GM21515 (cell line): Measurements from ENCODE around the gene FKBP2.

Source experiments
- ATAC-seq: cut with Tn5 transposase; IDR thresholded peaks from one replicate; pipeline ENCODE4 v1.9.1; 2021; ENCODE audit not compliant: unreplicated experiment

FKBP2 gene

GRCh38 chr11:64262271-64263002 lies 21.5 kb downstream of the FKBP2 start:
- no peak for ATAC-seq

GRCh38 chr11:64263021-64263946 lies 22.4 kb downstream of the FKBP2 start:
- ATAC-seq: no peak

GRCh38 chr11:64263947-64264317 lies 23.0 kb downstream of the FKBP2 start:
- no peak for ATAC-seq

- no peak for ATAC-seq
These were observed 23.5 kb downstream of the FKBP2 start for GRCh38 chr11:64264371-64264852.

GRCh38 chr11:64265176-64266160 lies 24.6 kb downstream of the FKBP2 start:
- ATAC-seq: no peak

GRCh38 chr11:64266339-64266738 lies 25.4 kb downstream of the FKBP2 start:
- ATAC-seq: no peak

- ATAC-seq: no peak
These were observed 26.5 kb downstream of the FKBP2 start for GRCh38 chr11:64267207-64267945.

GRCh38 chr11:64268025-64268892 lies 27.4 kb downstream of the FKBP2 start:
- ATAC-seq: no peak

- peak; percentile 17 for ATAC-seq
These were observed 28.1 kb downstream of the FKBP2 start for GRCh38 chr11:64268893-64269539.

- peak; percentile 57 for ATAC-seq
These were observed 28.8 kb downstream of the FKBP2 start for GRCh38 chr11:64269540-64270220.

- no peak for ATAC-seq
These were observed 34.3 kb downstream of the FKBP2 start for GRCh38 chr11:64275031-64275800.

- no peak for ATAC-seq
These were observed 34.9 kb downstream of the FKBP2 start for GRCh38 chr11:64275841-64276240.

GRCh38 chr11:64276653-64277431 lies 35.9 kb downstream of the FKBP2 start:
- ATAC-seq: no peak

GRCh38 chr11:64278576-64279190 lies 37.8 kb downstream of the FKBP2 start:
- no peak for ATAC-seq

GRCh38 chr11:64281957-64282770 lies 41.3 kb downstream of the FKBP2 start:
- ATAC-seq: no peak
